Measurements from ENCODE around the gene FABP2.
"Not testable (repeated sequence)": the region's sequence is repeated elsewhere in the genome, so short reads cannot be mapped to it uniquely, and the experiment has no call there.

DNA sequence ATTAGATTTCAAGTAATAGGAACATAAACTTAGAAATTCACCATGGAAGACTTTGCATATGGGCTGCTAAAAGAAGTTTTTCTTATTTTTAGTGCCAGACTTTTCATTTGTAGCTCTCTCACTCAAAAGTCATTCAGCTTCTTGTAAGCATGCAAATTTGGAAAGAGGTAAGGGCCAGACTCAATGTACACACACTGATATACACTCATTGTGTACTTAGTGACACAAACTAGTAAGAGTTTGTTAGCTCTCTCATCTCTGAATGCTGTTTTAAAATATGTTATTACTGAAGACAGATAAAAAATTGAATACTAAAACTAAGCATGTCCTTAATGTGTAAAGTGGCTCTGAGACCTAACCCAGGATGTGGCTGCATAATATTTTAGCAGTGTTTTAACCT lies 18.0 kb upstream of the FABP2 start:
- not testable (repeated sequence) for TF ChIP-seq EP300, POLR2A (IDR thresholded peaks at IDR 0.05)
- TF ChIP-seq, protein P1, sequence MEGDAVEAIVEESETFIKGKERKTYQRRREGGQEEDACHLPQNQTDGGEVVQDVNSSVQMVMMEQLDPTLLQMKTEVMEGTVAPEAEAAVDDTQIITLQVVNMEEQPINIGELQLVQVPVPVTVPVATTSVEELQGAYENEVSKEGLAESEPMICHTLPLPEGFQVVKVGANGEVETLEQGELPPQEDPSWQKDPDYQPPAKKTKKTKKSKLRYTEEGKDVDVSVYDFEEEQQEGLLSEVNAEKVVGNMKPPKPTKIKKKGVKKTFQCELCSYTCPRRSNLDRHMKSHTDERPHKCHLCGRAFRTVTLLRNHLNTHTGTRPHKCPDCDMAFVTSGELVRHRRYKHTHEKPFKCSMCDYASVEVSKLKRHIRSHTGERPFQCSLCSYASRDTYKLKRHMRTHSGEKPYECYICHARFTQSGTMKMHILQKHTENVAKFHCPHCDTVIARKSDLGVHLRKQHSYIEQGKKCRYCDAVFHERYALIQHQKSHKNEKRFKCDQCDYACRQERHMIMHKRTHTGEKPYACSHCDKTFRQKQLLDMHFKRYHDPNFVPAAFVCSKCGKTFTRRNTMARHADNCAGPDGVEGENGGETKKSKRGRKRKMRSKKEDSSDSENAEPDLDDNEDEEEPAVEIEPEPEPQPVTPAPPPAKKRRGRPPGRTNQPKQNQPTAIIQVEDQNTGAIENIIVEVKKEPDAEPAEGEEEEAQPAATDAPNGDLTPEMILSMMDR (IDR thresholded peaks at IDR 0.05): not testable (repeated sequence)
